HG03460 (cell line): Measurements from ENCODE around the gene CPN2.

ENCODE experiments used
- ATAC-seq: cut with Tn5 transposase; IDR thresholded peaks from one replicate; pipeline ENCODE4 v1.9.1; 2021; ENCODE audit not compliant: unreplicated experiment

Gene CPN2

DNA sequence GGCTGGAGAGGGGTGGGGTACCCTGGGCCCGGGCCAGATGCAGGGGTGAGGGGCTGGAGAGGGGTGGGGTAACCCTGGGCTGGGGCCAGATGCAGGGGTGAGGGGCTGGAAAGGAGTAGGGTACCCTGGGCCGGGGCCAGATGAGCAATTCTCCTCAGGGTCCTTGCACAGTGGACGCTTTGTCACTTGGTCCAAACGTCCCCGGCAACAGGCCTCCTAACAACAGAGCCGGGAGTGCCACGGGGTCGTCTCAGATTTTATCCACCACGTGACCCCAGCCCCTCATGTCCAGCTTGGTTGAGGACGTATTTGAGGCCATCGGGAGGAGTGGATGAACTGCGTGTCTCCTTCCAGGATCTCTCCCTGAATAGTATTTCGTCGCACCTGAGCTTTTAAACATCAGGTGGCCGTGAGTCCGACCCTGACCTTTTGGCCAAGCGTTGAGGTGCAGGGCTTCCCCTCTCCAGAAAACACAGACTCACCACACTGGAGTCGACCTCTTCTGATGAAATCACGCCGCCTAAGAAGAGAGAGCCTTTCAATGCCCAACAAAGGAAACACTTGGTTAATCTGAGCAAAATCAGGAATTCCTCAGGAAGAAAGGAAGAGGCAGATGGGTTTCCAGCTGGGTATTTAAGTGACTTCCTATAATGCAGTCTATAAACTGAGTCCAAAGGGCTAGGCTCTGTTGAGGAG lies 31.2 kb upstream of the CPN2 start:
- no peak for ATAC-seq

GRCh38 chr3:194381460-194381875 lies 30.3 kb upstream of the CPN2 start:
- ATAC-seq = no peak

DNA sequence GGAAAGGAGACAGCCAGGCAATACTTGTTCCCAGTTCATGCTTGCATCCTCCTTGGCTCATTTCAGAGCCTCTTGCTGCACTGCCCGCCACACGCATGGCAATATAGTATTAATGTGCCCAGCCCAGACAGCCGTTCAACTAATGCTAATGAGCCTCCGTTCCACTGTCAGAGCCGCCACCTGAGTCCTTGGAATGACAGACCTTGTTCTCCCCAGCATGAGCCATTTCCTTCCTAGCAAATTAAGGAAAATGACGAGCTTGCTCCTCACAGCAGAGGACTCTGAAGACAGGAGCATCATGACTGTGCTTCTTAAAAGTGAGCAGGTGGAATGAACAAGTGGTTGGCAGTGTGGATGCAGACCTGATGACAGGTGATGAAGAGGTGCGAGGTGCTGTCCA lies 29.2 kb upstream of the CPN2 start:
- ATAC-seq = no peak

DNA sequence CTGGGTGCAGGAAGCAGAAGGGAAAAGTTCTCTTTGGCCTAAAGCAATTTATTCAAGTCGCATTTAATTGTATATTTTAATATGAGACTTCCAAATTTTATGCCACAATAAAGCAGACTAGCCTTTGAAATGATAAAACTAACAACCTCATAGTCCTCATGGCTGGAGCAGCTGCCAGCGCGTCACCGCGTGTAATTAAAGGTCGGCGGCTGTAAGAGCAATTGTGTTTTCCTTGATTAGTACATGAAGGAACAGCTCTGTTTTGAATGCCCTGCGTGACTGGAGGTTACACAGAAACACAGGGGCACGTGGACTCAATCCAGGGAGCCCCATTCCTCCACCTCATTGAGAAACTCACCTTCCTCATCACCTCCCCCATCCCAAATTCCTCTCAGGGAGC lies 28.5 kb upstream of the CPN2 start:
- ATAC-seq = no peak

DNA sequence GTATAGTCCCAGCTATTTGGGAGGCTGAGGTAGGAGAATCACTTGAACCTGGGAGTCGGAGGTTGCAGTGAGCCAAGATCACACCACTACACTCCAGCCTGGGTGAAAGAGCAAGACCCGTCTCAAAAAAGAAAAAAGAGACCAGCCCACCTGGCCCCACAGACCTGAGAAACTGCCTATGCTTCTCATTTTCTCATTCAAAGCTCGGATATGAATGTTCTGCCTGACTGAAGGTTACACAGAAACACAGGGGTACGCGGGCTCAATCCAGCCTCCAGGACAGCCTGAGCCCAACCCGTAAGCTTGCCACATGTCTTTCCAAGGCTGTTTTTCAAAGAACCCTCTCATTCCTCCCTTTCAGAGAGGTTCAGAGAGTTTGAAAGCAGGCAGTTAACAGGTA lies 28.1 kb upstream of the CPN2 start:
- ATAC-seq = no peak

- no peak for ATAC-seq
Observed at GRCh38 chr3:194377708-194378107, 26.6 kb upstream of the CPN2 start.

DNA sequence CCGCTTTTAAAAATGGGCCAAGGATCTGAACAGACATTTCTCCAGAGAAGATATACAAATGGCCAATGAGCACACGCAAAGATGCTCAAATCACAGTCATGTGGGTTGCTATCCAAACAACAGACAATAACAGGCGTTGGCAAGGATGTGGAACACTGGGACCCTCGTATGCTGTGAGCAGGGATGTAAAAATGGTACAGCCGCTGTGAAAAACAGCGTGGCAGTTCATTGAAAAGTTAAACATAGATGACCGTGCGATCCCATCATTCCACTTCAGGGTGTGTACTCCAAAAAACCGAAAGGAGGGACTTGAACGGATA lies 25.1 kb upstream of the CPN2 start:
- no peak for ATAC-seq

DNA sequence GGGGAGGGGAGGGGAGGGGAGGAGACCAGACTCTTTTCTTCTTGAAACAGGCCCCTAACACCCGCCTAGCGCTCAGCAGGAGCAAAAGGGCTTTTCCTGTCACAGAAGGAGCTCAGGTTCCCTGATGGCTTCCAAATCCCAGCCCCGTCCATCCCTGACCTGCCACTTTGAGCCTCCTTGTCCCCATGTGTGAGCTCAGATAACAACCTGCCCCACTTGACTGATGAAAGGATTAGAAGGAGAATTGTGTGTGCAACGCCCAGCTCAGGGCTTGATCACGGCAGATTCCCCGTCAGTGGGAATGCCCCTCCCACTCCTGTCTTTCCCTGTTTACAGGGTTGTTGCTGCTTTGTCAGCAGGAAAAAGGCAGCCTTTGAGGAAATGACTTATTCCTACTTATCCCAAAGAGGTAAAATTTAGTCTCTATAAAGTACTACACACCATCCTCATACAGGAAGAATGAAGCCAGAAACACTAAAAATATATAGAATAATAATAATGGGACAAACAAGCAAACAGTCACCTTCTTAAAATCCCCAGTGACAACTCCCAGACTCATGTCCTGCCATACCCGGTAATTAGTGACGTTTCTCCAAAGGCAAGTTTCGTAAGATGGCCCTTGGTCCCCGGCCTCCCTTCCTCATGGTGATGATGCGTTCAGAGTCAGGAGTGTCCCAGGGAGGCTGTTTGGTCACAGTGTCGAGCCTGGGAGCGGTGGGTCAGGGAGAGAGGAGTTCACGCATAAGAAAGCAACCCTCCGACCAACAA lies 24.5 kb upstream of the CPN2 start:
- no peak for ATAC-seq

DNA sequence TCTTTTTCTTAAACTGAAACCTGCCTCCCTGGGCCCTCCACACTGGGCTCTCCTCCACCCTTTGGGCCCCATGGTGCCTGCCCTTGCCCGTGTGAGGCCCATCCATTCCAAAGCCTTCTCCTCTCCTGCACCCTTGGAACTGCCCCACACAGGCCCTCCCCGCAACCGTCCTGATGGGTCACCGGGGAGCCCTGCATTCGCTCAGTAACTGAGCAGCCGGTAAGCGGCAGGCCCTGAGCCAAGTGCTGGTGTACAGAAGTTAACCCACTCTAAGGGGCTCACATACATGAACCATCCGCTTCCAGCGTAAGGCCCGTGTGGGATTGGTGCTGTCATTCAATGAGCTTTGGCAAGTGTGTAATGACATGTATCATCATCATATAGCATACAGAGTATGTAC lies 23.8 kb upstream of the CPN2 start:
- no peak for ATAC-seq

- ATAC-seq = no peak
Observed at GRCh38 chr3:194373899-194374298, 22.8 kb upstream of the CPN2 start.

DNA sequence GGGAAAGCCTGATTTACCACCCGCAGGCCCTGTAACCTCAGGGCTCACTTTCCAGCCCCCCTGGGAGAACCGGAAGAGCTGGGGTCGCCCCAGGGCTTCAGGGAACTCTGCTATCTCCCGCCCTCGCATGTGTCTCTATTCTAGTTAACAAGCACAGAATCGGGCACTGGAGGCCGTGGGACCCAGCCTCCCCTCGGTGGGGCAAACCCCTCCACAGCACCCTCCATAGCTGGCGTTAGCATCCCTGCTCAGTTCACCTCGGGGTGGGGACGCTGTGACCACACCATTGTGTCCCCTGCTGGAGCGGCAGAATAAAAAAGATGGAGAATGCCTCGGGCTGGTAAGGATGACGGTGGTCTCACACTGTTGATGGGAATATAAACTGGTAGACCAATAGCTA lies 21.9 kb upstream of the CPN2 start:
- no peak for ATAC-seq

- no peak for ATAC-seq
Observed at GRCh38 chr3:194370753-194371152, 19.6 kb upstream of the CPN2 start.

DNA sequence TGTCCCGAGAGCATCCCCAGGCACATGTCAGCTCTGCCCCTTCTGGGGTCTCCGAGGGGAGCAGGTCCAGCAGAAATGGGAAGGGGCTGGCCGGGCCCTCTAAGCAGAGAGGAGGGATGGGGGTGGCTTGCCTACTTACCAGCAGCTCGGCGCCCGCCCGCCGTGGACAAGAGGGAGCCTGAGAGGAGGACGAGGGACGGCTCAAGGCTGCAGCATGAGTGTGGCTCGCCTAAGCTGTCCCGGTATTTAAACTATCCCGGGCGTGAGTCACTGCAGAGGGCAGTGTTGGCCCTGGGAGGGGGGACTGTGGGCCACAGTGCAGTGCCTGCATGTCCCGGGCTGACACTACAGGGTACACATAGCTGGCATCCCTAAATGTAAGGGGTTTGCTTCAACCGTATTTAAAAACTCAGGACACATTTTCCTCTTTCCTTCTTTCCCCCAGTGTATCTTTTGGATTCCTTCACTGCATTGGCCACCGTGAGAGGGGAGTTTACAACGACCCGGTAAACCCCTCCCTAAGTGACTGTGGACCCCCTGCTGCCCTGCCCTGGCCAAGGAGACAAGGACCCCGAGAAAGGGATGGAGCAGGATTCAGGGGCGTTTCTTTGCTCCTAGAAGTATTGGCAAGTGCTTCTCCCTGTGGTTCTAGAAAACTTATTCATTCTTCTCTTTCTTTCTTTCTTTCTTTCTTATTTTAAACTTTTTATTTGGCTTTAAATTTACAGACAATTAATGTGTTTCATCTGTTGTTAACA lies 18.6 kb upstream of the CPN2 start, which contains the start of gene LRRC15:
TSS of gene LRRC15 (minus strand) at position 222 of the 758 bp plus-strand sequence. CDS start 8,700 bp downstream, outside the sequence.
- ATAC-seq = no peak

DNA sequence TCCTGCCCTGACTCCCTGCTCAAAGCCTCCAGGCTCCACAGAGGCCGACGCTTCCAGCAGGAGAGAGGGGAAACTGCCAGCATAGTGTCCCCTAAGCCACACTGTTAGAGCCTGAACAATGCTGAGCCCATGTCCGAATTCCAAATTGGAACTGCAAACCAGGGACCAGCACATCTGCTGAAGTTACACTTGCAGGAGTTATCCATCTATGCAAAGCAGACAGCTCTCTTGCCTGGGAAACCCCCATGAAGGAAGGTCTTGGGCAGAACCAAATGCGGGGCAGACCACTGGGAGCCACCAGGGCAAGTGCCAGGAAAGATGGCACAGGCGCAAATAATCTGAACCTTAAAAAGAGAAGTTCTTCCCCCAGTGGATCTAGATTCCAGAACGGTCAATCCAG lies 17.8 kb upstream of the CPN2 start:
- no peak for ATAC-seq

DNA sequence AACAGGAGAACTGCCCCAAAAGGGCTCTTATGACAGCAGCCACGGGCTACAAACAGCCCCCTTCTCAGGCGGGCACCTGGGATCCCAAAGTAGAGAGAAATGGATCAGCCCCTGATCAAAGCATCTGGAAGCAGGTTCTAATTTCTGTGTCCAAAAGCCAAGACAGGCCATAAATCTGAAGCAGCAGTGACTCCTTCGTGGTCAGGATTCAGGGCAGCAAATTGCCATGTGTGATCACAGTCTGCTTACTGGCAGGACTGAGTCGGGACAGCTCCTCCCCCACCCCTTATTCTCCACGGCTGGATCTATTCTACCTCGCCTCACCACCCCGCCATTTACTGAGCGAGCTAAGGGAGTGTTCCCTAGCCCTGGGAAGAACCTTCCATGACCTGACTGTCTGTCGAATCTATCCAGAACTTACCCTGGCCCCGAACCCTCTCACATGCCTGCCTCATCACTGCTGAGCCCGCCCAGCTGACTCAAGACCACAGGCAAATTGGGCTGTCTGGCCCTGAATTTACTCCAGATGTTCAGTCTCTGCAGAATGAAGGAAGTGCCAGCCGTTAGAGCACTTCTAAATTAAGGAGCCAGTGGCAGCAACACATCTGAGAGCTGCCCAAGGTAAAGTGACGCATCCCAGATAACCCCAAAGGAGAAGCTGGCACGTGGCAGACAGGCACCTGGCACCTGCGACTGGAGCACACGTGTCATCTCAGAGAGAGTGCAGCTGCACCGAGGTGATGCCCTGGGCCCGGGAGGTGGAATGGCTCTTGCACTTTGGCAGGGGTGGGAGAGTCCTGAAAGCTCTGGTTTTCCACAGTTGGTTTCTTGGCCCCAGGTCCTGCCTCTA lies 17.1 kb upstream of the CPN2 start:
- ATAC-seq = no peak

DNA sequence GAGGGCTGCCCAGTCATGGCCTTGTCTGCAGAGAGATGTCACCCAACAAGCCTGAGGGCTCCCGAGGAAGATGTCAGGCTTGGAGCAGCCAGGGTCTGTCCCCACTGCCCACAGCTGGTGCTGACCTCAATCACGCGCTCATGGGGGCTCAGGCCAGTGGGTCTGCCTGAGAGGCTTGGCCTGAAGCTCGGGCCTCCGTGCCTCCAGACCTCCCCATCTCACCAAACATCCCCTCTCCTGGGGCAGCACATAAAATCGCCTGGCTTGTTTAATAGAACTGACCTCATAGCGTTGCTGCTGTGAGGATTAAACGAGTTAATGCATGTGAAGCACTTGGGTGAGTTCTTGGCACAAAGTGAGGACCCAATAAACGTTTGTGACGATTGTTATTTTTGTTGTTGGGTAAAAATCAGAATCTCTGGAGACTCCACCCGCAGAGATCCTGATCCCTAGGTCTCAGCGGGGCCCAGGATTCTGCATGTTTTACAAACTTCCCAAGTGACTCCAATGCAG lies 14.9 kb upstream of the CPN2 start:
- ATAC-seq = no peak

DNA sequence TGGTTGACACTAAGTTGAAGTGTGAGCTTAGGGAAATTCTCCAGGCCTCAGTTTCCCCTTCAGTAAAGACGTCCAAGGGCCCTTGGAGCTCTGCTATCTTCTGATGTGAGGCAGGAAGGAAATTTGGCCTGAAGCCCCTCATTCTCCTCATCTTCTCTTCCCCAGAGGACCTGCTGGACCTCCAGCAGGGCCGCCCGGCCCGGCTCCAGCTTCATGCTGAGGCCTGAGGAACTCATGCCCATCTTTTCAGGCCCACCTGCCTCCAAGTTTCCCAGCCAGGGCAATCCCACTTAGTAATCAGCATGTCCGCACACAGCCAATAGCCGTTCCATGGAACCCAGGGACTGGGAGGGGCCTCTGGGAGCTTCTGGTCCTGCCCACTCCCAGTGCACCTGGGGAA lies 14.4 kb upstream of the CPN2 start:
- no peak for ATAC-seq

GRCh38 chr3:194364652-194365434 lies 13.7 kb upstream of the CPN2 start:
- no peak for ATAC-seq

- ATAC-seq = no peak
Observed at GRCh38 chr3:194364314-194364651, 13.2 kb upstream of the CPN2 start.

DNA sequence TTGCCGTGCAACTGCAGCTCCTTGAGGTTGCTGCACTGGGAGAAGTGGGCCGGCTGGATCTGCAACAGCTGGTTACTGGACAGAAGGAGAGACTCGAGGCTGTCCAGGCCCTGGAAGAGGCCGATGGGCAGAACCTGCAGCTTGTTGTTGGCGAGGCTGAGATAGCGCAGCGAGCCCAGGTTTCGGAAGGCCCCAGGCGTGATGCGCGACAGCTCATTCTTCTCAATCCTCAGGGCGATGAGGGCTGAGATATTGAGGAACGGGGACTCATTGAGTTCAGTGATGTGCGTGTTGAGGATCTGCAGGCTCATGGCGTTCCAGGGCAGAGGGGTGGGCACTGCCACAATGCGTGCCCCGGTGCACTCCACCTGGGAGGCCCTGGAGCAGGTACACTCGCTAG lies 9.4 kb upstream of the CPN2 start:
- ATAC-seq = no peak
